ENCODE data around the gene ABCA5. TPM values are rescaled to one million over a fixed set of nuclear protein-coding genes. Genes with fewer than 3 reads are reported as not detected.

Gene ABCA5
- polyA plus RNA-seq, 1 of the 3 experiments (the other 2 are of a cell fraction), result 2.0 TPM

DNA sequence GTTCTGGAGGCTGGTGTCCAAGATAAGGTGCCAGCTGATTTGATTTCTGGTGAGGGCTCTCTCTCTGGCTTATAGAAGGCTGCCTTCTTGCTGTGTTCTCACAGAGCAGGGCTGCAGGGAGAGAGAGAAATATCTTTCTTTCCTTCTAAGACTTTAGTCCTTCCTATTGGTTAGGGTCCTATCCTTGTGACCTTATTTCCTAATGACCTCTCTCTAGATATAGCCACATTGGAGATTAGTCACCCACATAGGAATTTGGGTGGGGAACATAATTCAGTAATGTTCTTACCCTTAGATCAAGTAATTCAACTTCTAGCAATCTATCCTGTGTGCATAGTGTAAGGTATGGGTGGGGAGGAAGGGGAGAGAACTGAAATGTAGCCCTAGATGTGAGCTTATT is 18.0 kb upstream of the ABCA5 start:
- no peak for DNase-seq
- no peaks in the 10 kb centered on the region for H3K4me1 ChIP-seq (ENCODE audit: control insufficient read depth in 1 of 2, insufficient read depth in 2 of 2, low read depth in 1 of 2, low read length in 1 of 2)
- H3K36me3 ChIP-seq (replicated peaks in 1 of 2; ENCODE audit: control insufficient read depth in 1 of 2, insufficient read depth in 2 of 2, low read length in 1 of 2), result no peaks in the 10 kb centered on the region
- H3K9me3 ChIP-seq, result no peaks in the 10 kb centered on the region
- H3K27ac ChIP-seq (ENCODE audit: low read depth in 2 of 2, low read length in 1 of 2), result no peak overlapping the region
- no peak overlapping the region for H2AFZ ChIP-seq (ENCODE audit: low read depth)
- H3F3A ChIP-seq (replicated peaks; ENCODE audit: insufficient read depth), result no peaks in the 10 kb centered on the region
- H3K27me3 ChIP-seq (ENCODE audit: insufficient read depth), result no peaks in the 10 kb centered on the region
- ChIA-PET POLR2A (no interaction called here), CTCF (interaction anchor here (1.4 kb wide), 1 partner anchor 182 kb away, joined by 5 read pairs; no protein-coding TSS in a partner anchor)
- no peaks in the 10 kb centered on the region; the same call in 1 of the 2 replicates for H3K9me2 ChIP-seq
- TF ChIP-seq ZBTB33 (IDR thresholded peaks at IDR 0.05; ENCODE audit: borderline replicate concordance, low read depth) (no peak), MXI1 (IDR thresholded peaks at IDR 0.05; ENCODE audit: low read depth, low read length) (no peak), RXRA (IDR thresholded peaks at IDR 0.05; ENCODE audit: borderline replicate concordance, low read depth) (no peak), EP300 (IDR thresholded peaks at IDR 0.05; ENCODE audit: borderline replicate concordance in 1 of 2, low read depth in 1 of 2, low read length in 1 of 2) (no peak), CHD2 (IDR thresholded peaks at IDR 0.05; ENCODE audit: low read length, partially characterized antibody) (no peak), MAX (IDR thresholded peaks at IDR 0.05; ENCODE audit: low read depth) (no peak), ELF1 (IDR thresholded peaks at IDR 0.05) (no peak), RAD21 (IDR thresholded peaks at IDR 0.05; ENCODE audit: low read length) (no peak), GABPA (IDR thresholded peaks at IDR 0.05; ENCODE audit: low read depth) (no peak), GATA2 (CRISPR knock-in tag; IDR thresholded peaks at IDR 0.05) (no peak), NRF1 (IDR thresholded peaks at IDR 0.05; ENCODE audit: low read depth, low read length) (no peak), EZH2phosphoT487 (IDR thresholded peaks at IDR 0.05; ENCODE audit: borderline replicate concordance, low read depth) (no peak), RFX5 (IDR thresholded peaks at IDR 0.05; ENCODE audit: low read length) (no peak), FOXJ3 (CRISPR knock-in tag; IDR thresholded peaks at IDR 0.05) (no peak), MEF2A (IDR thresholded peaks at IDR 0.05; ENCODE audit: borderline replicate concordance, low read depth) (no peak), TCF12 (IDR thresholded peaks at IDR 0.05) (no peak), JUND (IDR thresholded peaks at IDR 0.05) (no peak)
- TF ChIP-seq, protein P1, sequence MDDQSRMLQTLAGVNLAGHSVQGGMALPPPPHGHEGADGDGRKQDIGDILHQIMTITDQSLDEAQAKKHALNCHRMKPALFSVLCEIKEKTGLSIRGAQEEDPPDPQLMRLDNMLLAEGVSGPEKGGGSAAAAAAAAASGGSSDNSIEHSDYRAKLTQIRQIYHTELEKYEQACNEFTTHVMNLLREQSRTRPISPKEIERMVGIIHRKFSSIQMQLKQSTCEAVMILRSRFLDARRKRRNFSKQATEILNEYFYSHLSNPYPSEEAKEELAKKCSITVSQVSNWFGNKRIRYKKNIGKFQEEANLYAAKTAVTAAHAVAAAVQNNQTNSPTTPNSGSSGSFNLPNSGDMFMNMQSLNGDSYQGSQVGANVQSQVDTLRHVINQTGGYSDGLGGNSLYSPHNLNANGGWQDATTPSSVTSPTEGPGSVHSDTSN (IDR thresholded peaks at IDR 0.05), result no peak
- TF ChIP-seq, protein P2, sequence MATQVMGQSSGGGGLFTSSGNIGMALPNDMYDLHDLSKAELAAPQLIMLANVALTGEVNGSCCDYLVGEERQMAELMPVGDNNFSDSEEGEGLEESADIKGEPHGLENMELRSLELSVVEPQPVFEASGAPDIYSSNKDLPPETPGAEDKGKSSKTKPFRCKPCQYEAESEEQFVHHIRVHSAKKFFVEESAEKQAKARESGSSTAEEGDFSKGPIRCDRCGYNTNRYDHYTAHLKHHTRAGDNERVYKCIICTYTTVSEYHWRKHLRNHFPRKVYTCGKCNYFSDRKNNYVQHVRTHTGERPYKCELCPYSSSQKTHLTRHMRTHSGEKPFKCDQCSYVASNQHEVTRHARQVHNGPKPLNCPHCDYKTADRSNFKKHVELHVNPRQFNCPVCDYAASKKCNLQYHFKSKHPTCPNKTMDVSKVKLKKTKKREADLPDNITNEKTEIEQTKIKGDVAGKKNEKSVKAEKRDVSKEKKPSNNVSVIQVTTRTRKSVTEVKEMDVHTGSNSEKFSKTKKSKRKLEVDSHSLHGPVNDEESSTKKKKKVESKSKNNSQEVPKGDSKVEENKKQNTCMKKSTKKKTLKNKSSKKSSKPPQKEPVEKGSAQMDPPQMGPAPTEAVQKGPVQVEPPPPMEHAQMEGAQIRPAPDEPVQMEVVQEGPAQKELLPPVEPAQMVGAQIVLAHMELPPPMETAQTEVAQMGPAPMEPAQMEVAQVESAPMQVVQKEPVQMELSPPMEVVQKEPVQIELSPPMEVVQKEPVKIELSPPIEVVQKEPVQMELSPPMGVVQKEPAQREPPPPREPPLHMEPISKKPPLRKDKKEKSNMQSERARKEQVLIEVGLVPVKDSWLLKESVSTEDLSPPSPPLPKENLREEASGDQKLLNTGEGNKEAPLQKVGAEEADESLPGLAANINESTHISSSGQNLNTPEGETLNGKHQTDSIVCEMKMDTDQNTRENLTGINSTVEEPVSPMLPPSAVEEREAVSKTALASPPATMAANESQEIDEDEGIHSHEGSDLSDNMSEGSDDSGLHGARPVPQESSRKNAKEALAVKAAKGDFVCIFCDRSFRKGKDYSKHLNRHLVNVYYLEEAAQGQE (IDR thresholded peaks at IDR 0.05; ENCODE audit: low read depth, low read length), result no peak
- H3K9ac ChIP-seq, result no peak overlapping the region
- H3K4me2 ChIP-seq, result no peak overlapping the region
- H3K79me2 ChIP-seq (ENCODE audit: insufficient read depth), result no peaks in the 10 kb centered on the region
- no peaks in the 10 kb centered on the region for H4K20me1 ChIP-seq (ENCODE audit: insufficient read depth)
- no peak overlapping the region for H3K4me3 ChIP-seq (ENCODE audit: low read depth in 2 of 2, low read length in 1 of 2)

All from SK-N-SH (cell line).